GM21367 (cell line): ENCODE measurements around the gene GDPD5.

Experiments used
- ATAC-seq: cut with Tn5 transposase; IDR thresholded peaks from one replicate; pipeline ENCODE4 v1.9.1; 2021; ENCODE audit not compliant: unreplicated experiment

GDPD5 gene

DNA sequence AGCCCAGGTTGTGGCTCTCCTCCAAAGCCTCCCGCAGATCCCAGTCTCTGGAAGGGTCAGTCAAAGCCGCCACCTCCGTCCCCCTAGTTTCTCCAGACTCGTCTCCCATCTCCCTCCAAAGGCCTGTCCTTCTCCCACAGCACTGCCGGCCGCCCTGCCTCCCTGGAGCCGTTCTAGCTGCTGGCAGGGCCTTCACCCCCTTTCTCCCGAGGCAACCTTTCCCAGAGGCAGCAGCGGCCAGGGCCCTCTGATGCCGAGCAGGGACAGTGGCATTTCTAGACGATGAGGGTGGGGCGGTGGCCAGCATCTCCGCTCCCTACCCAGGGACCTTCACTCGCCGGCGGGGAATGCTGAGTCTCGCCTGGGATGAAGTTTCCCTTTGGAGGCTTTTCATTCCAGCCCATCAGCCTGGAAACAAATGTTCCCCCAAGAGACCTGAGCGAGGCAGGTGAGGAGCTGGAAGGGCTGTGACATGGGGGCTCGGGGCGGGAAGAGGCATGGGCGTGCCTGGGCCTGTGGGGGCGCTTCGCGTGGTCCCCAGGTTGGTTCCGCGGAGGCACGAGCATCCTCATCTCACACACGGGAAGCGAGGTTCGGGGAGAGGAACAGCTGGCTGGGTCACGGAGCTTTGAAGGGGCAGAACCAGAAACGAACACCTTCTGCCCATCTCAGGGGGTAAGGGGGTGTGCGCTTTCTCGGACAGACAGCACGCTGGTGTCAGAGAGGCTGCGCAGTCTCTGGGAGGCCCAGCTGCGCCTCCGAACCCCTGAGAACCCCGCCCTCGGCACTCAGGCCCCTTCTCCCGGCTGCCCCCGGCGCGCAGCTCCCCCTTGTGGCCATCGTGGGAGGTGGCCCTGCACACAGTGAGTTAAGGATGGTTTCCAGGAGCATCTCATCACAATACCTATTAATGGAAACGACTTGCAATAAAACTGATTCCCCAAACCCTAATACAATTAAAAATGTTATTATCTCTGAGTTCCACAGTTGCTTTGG, 74.6 kb downstream of the GDPD5 start:
- ATAC-seq = no peak

DNA sequence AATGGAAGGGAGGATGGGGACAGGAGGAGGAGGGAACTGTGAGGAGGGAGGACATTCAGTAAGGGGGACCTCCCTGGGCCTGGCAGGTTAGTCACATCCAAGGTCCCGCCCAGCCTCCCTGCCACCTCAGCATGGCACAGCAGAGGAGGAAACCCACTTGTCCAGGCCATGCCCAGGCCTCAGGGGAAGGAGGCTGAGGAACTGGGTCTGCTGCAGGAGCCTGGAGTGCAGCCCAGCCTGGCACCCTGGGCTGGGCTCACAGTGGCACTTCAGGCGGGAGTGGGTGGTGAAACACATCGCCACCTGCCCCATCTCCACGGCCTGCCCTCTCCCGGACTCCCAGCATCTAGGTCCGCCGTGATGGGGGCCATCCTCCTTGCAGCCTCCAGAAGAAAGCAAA, 75.5 kb downstream of the GDPD5 start:
- no peak for ATAC-seq

DNA sequence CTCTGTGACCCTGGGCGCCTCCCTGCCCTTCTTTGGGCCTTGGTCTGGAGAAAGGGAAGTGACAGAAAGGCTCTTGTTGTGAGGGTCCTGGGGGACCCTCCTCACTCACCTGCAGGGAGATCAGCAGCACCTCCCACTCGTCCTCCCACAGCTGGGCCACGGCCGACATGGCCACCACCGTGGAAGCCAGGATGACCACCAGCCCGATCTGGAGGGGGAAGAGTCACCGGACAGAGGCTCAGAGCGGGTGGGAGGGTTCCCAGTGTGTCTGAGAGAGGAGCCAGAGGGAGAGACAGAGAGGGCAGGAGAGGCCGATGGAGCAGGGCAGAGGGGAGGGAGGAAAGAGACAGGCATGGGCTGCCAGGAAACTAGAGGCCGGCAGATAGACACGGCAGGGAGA, 76.0 kb downstream of the GDPD5 start:
- no peak for ATAC-seq

DNA sequence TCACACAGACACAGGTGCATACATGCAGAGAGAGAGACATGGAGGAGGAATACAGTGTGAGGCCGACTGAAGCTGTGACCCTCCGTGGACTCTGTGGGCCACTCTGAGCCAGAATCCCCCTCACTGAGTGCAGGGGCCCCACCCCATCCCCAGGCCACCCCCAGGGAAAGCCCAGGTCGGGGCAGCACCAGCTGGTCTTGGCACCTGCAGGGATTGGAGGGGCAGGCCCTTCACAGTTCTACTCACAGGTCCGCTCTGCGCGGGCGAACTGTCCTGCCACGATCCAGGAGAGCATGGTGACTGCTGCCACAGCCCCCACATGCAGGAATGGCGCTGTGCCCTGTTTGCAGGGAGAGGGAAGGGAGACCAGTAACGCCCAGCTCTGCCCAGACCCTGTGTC, 76.5 kb downstream of the GDPD5 start:
- ATAC-seq = no peak

DNA sequence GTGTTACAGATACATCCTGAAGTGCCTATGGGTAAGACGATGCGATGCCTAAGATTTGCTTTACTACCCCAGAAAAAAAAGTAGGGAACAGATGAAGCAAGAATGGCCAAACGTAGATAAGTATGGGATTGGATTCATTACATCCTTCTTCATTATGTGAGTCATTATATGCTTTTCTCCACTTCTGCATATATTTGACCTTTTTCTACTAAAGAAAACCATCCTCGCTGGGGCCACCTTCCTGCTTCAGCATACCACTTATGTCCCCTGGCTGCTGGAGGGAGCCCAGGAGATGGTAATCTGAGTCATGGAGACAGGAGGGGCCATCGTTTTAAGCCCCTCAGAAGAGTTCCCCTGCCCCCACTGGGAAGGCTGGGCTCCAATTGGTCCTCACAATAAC, 78.3 kb downstream of the GDPD5 start:
- no peak for ATAC-seq

DNA sequence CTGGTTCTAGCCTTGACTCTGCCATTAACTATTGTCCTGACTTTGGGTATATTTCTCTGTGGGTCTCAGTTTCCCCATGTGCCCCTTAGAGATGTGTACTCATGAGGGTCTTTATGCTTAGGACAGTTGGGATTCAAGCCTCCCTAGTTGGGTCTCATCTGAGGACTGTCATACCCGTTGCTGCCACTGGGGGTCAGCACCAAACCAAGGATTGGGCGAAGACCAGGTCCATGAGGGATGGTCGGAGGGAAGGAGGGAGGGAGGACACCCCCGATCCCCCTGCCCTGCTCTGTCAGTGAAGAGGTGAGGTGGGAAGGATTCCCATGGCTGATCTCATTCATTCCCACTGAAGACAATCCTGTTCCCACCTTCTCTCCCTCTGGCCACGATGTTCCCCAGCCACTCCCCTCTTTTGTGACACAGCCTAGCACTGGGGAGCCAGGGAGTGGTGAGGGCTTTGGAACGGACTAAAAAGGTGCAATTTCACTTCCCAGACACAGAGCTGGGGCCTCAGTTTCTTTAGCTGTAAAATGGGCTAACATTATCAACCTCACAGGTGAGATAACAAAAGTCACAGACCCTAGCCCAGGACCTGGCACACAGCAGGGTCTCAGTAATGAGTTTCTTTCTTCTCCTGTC, 80.3 kb downstream of the GDPD5 start:
- ATAC-seq = no peak

DNA sequence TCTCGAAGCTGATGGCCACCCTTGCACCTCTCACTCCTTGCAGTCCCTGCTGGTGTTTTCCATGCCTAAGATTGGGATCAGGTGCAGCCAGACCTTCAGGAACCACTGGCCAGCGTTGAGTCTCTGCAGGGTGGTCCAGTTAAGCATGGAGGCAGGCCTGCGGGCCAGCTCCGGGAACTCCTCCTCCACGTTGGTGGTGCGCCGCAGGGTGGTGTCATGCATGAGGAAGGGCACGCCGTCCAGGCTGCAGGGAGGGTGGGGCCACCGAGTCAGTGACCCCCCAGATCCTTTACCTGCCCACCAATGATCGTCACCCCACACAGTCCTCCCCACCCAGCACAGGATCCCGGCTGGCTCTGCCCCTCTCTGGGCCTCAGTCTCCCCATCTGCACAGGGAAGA, 82.7 kb downstream of the GDPD5 start:
- ATAC-seq = no peak

DNA sequence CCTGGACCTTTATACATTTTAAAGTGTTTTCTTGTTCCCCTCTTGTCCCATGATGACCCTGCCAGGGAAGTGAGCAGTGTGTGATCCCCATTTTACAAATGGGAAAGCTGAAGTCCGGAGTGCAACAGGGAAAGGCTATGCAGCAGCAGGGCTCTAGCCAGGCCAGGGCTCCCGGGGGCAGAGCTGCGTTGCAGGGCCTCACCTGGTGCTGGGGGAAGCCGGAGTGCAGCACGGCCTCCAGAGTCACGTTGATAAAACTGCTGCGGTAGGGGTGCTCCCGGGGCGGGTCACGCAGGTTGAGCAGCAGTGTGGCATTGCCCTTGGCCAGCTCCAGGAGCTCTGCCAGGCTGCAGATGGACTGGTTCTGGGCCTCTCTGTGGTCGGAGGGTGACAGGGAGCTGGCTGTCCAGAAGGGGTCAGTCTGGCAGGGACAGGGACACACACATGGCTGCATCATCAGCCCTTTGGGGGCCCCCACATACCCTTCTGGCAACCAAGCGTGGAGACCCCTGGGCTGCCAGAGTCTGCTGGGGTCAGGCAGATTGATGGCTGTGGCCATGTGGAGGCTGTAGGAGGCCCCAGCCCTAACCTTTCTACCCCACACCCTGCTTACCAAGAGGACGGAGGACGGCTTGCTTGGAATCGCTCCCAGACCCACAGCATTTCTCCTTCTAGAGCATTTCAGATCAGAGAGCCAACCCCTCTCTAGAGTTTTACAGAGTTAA, 83.4 kb downstream of the GDPD5 start:
- ATAC-seq = no peak

DNA sequence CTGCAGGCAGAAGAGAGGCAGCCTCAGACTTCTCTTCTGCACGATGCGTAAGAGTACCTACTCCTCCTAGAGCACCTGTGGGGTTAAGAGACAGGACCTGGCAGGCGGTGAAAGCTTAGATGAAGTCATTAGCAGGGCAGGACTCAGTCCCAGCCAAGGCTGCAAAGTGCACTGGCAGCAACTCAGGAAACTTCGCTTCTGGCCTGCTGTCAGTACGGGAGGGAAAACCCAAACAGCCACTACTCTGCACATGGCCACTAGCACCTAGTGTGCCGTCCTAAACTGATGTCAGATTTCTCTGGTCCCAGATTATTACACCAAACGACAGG, 84.0 kb downstream of the GDPD5 start:
- ATAC-seq = no peak

DNA sequence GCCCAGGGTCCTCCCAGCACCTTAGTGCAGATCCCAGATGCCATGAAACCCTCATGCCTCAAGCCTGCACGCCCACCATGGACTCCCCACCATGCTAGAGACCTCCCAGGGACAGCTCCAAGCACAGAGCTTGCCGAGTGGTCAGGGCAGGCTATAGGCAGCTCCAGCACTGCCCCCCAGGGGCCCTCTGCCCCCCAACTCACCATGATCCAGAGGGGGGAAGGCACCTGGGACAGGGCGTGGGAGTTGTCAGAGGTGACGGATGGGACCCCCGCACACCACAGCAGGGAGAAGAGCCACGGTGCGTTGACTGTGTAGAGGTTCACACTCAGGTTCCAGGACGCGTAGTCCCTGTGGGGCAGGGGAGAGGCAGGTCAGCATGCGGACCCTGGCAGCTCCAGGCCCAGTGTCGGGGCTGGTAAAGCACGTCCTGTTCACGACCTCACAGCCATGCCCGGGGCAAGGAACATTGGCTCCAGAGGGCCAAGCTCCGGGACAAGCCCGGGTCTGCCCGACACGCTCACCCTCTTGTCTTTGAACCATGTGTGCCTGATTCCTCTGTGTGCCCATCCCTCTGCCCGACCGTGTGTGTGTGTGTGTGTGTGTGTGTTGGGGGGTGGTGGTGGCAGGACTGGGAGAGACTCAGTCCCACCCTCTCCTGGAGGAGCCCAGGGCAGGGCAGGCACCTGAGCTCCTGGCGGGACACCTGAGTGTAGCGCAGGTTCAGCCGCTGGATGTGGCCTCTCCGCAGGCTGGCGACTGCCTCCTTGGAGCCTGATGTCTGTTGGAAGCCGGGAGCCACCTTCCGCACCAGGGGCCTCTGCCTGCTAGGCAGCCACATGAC, 84.6 kb downstream of the GDPD5 start:
- no peak for ATAC-seq

DNA sequence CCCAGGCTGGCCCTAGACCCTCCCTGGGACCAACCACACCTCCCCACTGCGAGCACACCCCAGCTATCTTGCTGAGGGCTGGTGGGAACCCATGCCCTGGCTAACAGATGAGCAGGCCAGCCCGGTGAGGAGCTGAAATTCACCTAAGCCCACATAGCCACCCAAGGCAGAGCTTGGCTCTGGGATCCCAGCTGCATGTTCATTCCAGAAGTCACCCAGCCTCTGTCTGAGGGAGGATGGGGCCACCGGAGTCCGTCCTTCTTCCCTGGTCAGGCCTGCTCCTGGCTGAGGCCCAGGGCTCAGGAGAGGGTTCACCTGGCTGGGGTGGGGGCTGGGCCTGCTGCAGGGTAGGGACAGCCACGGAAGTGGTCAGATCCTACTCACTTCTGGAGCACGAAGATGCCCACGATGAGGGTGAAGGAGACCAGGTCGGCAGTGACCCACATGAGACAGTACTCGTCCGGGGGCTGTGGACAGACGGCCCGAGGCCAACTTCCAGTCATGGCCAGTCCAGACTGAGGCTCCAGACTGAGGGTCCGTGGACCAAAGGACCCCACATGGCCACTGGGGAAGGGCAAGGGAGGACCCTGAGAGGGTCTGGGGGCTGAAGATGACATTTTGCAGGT, 86.1 kb downstream of the GDPD5 start:
- ATAC-seq = no peak

DNA sequence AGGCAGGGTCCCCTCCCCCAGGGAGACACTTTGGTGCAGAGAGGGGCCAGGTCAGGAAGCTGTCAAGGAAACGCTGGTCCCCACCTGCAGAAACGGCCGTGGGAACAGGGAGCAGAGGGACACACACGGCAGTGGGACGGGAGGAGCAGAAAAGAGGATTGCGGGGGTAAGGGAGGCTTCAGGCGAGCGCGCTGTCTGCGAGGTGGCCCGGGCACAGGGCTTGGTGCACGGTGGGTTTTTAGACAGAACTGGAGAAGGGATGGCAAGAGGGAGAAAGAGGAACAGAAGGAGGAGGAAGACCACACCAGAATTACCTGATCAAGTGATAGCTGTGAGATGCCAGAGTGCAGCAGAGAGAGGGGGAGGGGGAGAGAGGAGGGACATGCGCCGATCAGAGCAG, 86.7 kb downstream of the GDPD5 start:
- ATAC-seq = no peak

DNA sequence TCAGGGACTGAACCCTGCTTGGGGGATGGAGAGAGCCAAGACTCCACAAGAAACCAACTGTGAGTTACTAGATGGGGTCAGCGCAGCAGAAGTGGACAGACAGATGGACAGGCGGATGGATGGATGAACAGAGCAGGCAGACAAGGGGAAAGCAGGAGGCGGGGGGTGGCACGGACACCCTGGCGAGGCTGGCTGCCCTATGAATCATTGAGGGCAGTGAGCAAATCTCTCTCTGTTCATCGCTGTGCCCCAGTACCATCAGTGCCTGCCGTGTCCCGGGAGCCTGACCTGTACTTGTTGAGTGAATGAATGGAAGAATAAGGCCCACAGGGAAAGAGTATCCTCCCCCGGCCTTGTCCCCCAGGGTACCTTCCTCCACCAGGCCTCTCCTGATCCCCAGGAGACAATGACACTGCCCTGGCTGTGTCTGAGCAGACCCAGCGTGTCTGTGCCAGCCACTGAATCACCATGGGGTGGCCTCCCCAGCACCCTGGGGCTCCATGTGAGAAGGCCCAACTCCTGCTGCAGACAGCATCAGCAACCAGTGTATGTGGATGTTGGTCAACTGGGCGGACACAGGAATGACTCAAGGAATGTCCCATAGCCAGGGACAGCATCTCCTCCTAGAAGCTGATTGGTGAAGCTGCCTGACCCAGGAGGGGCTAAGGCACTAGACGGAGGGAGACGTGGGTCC, 87.6 kb downstream of the GDPD5 start:
- ATAC-seq = no peak

DNA sequence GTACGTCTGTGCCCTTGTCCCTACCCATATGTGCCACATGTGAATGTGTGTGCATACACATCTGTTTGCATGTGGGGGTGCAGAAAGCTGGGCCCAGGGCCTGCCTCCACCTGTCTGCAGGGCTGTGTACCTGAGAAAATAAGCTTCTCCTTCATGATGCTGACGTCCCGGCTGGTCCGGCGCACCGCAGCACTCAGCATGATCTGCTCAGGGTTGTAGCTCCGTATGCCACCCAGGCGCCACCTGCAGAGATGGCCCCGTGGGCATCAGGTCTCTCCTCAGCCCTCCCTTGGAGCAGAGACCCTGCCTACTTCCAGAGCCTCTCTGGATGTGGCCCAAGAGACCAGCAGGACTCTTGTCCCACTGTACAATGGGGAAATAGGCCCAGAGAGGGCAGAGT, 88.9 kb downstream of the GDPD5 start:
- ATAC-seq = no peak

DNA sequence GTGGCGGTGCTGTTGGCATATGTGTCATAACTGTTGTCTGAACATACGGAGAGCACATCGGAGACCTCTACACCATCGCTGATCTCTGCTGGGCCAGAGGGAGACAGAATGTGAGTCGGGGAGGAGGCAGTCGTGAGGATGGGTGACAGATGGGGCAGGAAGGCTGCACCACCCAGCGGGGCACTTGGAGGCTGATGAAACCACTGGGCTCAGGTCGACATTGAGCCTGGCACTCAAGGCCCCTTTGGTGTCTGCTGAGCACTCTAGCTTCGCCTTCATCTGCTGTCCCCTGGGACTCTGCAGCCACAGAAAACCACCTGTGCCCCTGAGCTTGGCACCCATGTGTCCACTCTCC, 90.2 kb downstream of the GDPD5 start:
- no peak for ATAC-seq

DNA sequence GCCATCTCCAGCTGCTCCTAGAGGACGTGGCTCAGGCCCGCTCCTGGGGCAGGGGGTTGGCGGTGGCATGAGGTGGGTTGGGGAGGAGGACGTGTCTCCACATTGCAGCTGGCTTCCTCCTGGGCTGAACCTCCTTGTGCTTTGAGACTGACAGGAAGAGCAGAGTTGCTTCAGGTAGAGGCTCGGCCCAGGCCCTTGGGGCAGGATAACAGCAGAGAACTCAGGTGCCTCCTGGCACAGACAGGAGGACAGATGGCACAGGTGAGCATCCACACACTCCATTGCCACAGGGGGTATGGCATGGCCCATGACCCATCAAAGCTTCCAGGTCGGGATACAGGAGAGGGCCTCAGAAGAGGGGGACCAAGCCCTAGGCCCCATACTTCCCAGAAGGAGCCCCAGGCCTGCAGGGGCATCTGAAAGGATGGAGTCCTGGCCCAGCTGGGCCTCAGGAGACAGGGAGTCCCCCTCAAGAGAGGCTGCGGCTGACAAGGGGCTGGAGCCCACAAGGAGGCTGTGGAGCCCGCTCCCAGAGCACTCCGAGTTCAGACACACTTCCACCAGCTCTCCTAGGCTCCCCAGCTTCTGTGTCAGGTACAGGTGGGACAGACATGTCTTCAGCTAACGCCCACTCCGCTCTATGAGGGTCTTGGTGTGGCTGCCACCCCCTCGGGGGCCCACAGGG, 90.7 kb downstream of the GDPD5 start:
- no peak for ATAC-seq

DNA sequence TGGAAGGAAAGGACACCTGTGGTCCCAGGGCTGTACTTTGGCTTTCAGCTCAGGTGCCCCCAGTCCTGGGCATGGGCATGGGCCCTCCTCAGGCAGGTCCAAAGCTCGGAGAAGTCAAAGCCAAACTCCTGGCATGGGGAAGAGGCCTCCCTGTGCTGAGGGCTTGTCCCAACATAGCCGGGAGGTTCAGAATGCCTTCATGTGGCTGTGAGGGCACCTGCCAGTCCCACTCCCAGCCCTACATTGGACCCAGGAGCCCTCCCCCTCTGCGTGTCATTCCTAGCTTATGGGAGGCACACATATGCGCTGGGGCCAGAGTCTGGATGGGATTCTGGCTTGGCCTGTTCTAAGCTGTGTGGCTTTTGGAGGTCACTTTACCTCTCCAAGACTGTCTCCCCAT, 91.7 kb downstream of the GDPD5 start:
- ATAC-seq = no peak

DNA sequence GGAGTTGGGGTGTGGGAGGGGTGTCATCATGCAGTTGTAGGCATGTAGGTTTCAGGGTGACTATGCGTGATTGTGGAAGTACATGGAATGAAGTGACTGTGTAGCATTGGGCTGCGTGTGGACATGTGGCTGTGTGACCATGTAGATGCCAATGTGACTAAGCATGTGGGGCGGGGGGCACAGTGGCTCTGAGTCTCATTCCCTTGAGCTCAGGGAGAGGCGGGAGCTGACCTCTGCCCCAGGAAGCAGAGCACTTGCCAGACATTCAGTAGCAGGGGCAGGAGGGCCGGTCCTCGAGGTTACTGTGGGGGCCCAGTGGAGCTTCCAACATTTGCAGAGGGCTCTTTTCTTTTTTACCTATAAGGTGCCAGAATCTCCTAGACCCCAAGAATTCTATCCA, 92.3 kb downstream of the GDPD5 start:
- no peak for ATAC-seq

DNA sequence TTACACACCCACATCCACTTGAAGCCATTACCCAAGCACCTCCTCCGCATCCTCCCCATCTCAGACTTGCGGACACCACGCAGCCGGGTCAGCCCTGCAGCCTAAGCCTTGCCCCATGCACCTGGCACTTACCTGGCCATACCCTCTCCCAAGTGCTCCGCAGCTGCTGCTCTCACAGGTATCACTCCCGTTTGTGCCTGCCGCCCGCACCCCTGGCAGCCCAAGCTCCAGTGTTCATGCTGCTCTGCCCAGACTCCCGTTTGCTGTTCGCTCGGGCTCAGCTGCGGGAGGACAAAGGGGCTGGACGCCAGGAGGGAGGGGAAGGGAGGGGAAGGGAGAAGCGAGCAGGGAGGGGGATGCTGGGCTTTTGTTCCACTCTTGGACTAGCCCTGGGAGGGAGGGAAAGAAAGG, 92.8 kb downstream of the GDPD5 start, which contains the start of gene KLHL35:
Gene KLHL35 (minus strand): TSS at position 293 of the 411 bp plus-strand sequence. CDS start 2,574 bp downstream, outside the sequence.
- no peak for ATAC-seq
